HepG2 (cell line): ENCODE results near the gene HENMT1. TPM values are rescaled to one million over a fixed set of nuclear protein-coding genes. Genes with fewer than 3 reads are reported as not detected.

Experiments used
- BORCS8-MEF2B ChIP-seq: sonication (generic); formaldehyde crosslinking; IDR thresholded peaks from 2 replicates; pipeline ENCODE4 v1.8.0; 2022; ENCODE audit warnings: mild to moderate bottlenecking, missing genetic modification reagents
- CBX2 ChIP-seq, 2 experiments: fragments of 200-600 bp in 1 of 2; sonication (generic); formaldehyde crosslinking in 1 of 2; IDR thresholded peaks; 2 replicates each; pipeline versions ENCODE4 v1.7.0 to v1.8.1; 2018 to 2022; ENCODE audit warnings: low read depth in 2 of 2, low read length in 1 of 2, mild to moderate bottlenecking in 1 of 2, missing genetic modification reagents in 1 of 2
- IRF2 ChIP-seq: IDR thresholded peaks from 2 replicates; pipeline ENCODE4 v1.6.1; 2018; ENCODE audit warnings: missing genetic modification reagents, missing compliant biosample characterization
- MZF1 ChIP-seq: sonication (generic); formaldehyde crosslinking; IDR thresholded peaks from 2 replicates; pipeline ENCODE4 v1.8.1; 2023; ENCODE audit warnings: mild to moderate bottlenecking, missing genetic modification reagents, borderline replicate concordance
- POLR2AphosphoS2 ChIP-seq: IDR thresholded peaks from 2 replicates; pipeline ENCODE4 v1.6.1; 2011; ENCODE audit warnings: low read depth, low read length, improper control_type of control experiment
- RAD21 ChIP-seq: fragments of 450-650 bp; formaldehyde crosslinking; IDR thresholded peaks from 2 replicates; pipeline ENCODE4 v1.5.0; 2020; ENCODE audit warnings: mild to moderate bottlenecking
- RAD51 ChIP-seq: fragments of 450-650 bp; IDR thresholded peaks from 2 replicates; pipeline ENCODE4 v1.6.1; 2016; ENCODE audit warnings: borderline replicate concordance
- RFX5 ChIP-seq: IDR thresholded peaks from 2 replicates; pipeline ENCODE4 v1.6.1; 2011; ENCODE audit warnings: low read depth, low read length, improper control_type of control experiment
- SAP130 ChIP-seq: IDR thresholded peaks from 2 replicates; pipeline ENCODE4 v1.6.1; 2016; ENCODE audit warnings: low read depth
- SIN3A ChIP-seq: IDR thresholded peaks from 2 replicates; pipeline ENCODE4 v1.6.1; 2011; ENCODE audit warnings: low read depth, mild to moderate bottlenecking, control low read depth, low read length, borderline replicate concordance
- SNAI1 ChIP-seq: sonication (generic); formaldehyde crosslinking; IDR thresholded peaks from 2 replicates; pipeline ENCODE4 v1.5.0; 2020; ENCODE audit warnings: mild to moderate bottlenecking, missing genetic modification reagents, borderline replicate concordance
- SP5 ChIP-seq: IDR thresholded peaks from 2 replicates; pipeline ENCODE4 v1.6.1; 2016; ENCODE audit warnings: low read depth, borderline replicate concordance
- TBL1XR1 ChIP-seq: fragments of 150-350 bp; IDR thresholded peaks from 2 replicates; pipeline ENCODE4 v1.6.1; 2014; ENCODE audit warnings: borderline replicate concordance, low read length; ENCODE audit not compliant: partially characterized antibody
- ZBTB38 ChIP-seq: sonication (generic); formaldehyde crosslinking; IDR thresholded peaks from 2 replicates; pipeline ENCODE4 v1.5.1; 2020; ENCODE audit warnings: mild to moderate bottlenecking, missing genetic modification reagents
- ZC3H13 ChIP-seq: sonication (generic); formaldehyde crosslinking; IDR thresholded peaks from 2 replicates; pipeline ENCODE4 v1.8.1; 2023; ENCODE audit warnings: mild to moderate bottlenecking, missing genetic modification reagents, moderate library complexity
- ZNF143 ChIP-seq: sonication (generic); formaldehyde crosslinking; IDR thresholded peaks from 2 replicates; pipeline ENCODE4 v1.4.0; 2020; ENCODE audit warnings: missing genetic modification reagents
- ZNF264 ChIP-seq: sonication (generic); formaldehyde crosslinking; IDR thresholded peaks from 2 replicates; pipeline ENCODE4 v1.4.0; 2020; ENCODE audit warnings: missing genetic modification reagents
- ZNF326 ChIP-seq: sonication (generic); formaldehyde crosslinking; IDR thresholded peaks from 2 replicates; pipeline ENCODE4 v1.4.0; 2020; ENCODE audit warnings: missing genetic modification reagents, borderline replicate concordance
- ZNF747 ChIP-seq: sonication (generic); formaldehyde crosslinking; IDR thresholded peaks from 2 replicates; pipeline ENCODE4 v1.8.1; 2023; ENCODE audit warnings: missing genetic modification reagents, mild to moderate bottlenecking, borderline replicate concordance
- ZNF83 ChIP-seq: sonication (generic); formaldehyde crosslinking; IDR thresholded peaks from 2 replicates; pipeline ENCODE4 v1.4.0; 2020; ENCODE audit warnings: missing genetic modification reagents, mild to moderate bottlenecking, borderline replicate concordance
- polyA plus RNA-seq, 8 experiments: library from polyadenylated mRNA; depleted of rRNA in 3 of 8; stranded (reverse) in 7 of 8; unstranded in 1 of 8; fragments of >200 nt; fragmentation: Illumina TruSeq in 4 of 8; extraction: Trizol in 4 of 8; gene quantifications; 2 replicates each; pipeline versions ENCODE4 v1.2.1 to v1.2.3, GENCODE V29; 2011 to 2016; ENCODE audit warnings: low read depth in 4 of 8, missing spikeins in 1 of 8, mixed read lengths in 1 of 8; ENCODE audit not compliant: insufficient read depth in 1 of 8
- total RNA-seq, 5 experiments: library from RNA; depleted of rRNA; stranded (reverse); fragments of >200 nt; fragmentation: Illumina TruSeq; extraction: Trizol; gene quantifications; 2 replicates each; pipeline ENCODE4 v1.2.3, GENCODE V29; 2016; ENCODE audit warnings: low read depth in 1 of 5
- TF ChIP-seq, protein P1 (sequence below): IDR thresholded peaks from 2 replicates; pipeline ENCODE4 v1.6.1; 2016; ENCODE audit warnings: control low read depth
- TF ChIP-seq, protein P2 (sequence below): sonication (generic); formaldehyde crosslinking; IDR thresholded peaks from 2 replicates; pipeline ENCODE4 v1.4.0; 2020; ENCODE audit warnings: low read depth, mild to moderate bottlenecking, missing genetic modification reagents
- TF ChIP-seq, protein P3 (sequence below): sonication (generic); formaldehyde crosslinking; IDR thresholded peaks from 2 replicates; pipeline ENCODE4 v1.5.1; 2020; ENCODE audit warnings: missing genetic modification reagents, mild to moderate bottlenecking, borderline replicate concordance
- TF ChIP-seq, protein P4 (sequence below): sonication (generic); formaldehyde crosslinking; IDR thresholded peaks from 2 replicates; pipeline ENCODE4 v1.4.0; 2020; ENCODE audit warnings: missing genetic modification reagents

Gene HENMT1
- total and polyA plus RNA-seq, 2 of the 13 experiments (the other 11 are each of a cell fraction or from before 2014, with no cell fraction given): not detected

DNA sequence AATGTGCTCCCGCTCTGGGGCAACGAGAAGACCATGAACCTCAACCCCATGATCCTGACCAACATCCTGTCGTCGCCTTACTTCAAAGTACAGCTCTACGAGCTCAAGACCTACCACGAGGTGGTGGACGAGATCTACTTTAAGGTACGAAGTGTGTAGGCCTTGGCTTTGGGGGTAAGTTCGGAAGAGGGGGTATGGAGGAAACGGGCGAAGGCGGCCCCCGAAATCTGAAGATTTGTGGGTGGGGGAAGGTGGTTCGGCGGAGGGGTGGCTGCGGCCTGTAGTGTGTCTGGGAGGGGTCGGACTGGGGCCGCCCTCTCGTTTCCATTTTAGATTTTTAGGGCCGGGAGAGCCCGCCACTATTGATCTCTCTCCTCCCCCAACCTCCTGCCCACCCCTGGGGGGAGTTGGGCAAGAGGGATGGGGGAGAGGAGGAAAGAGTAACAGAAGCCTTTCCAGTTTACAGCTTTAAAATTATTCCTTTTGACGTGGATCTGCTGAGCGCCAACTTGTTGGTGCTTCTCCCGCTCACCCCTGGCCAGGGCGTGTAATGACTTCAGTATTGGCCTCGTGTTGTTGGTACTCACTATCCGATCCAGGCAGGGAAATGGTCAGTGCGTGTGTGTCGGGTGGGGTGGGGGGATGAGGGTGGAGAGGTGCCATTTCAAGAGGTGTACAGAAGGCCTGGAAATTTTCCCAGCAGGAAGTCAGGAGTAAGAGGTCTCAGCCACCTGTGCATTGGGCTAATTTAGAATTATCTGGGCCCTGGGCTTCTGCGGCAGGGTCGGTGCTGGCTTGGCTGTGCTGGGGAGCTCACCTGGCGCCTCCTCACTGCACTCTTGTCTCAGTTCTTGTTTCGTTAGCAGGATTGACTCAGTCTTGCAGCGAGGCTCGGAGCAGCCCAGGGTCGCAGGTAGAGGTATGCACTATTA lies 32.1 kb upstream of the HENMT1 start (continued):
- TF ChIP-seq ZC3H13 (CRISPR knock-in tag): peak; percentile 24; the same call in 1 of the 2 replicates
- TF ChIP-seq, protein P1, sequence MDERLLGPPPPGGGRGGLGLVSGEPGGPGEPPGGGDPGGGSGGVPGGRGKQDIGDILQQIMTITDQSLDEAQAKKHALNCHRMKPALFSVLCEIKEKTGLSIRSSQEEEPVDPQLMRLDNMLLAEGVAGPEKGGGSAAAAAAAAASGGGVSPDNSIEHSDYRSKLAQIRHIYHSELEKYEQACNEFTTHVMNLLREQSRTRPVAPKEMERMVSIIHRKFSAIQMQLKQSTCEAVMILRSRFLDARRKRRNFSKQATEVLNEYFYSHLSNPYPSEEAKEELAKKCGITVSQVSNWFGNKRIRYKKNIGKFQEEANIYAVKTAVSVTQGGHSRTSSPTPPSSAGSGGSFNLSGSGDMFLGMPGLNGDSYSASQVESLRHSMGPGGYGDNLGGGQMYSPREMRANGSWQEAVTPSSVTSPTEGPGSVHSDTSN (CRISPR knock-in tag): no peak
- TF ChIP-seq ZNF83 (CRISPR knock-in tag): no peak
- no peak for TF ChIP-seq CBX2 (IDR thresholded peaks at IDR 0.05; ENCODE audit: low read depth, low read length)
- no peak for TF ChIP-seq CBX2 (CRISPR knock-in tag; IDR thresholded peaks at IDR 0.05; ENCODE audit: low read depth)
- TF ChIP-seq POLR2AphosphoS2: no peak
- TF ChIP-seq ZNF326 (CRISPR knock-in tag): no peak
- TF ChIP-seq MZF1 (CRISPR knock-in tag): no peak
- TF ChIP-seq RAD51: no peak
- 0 out of 2 replicates have a peak, but pooled peaks have one; percentile 22 for TF ChIP-seq SIN3A
- TF ChIP-seq, protein P2, sequence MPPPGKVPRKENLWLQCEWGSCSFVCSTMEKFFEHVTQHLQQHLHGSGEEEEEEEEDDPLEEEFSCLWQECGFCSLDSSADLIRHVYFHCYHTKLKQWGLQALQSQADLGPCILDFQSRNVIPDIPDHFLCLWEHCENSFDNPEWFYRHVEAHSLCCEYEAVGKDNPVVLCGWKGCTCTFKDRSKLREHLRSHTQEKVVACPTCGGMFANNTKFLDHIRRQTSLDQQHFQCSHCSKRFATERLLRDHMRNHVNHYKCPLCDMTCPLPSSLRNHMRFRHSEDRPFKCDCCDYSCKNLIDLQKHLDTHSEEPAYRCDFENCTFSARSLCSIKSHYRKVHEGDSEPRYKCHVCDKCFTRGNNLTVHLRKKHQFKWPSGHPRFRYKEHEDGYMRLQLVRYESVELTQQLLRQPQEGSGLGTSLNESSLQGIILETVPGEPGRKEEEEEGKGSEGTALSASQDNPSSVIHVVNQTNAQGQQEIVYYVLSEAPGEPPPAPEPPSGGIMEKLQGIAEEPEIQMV (CRISPR knock-in tag): no peak
- no peak for TF ChIP-seq ZNF143
- TF ChIP-seq SNAI1 (CRISPR knock-in tag): no peak
- no peak for TF ChIP-seq IRF2 (CRISPR knock-in tag)
- no peak for TF ChIP-seq TBL1XR1
- TF ChIP-seq, protein P3, sequence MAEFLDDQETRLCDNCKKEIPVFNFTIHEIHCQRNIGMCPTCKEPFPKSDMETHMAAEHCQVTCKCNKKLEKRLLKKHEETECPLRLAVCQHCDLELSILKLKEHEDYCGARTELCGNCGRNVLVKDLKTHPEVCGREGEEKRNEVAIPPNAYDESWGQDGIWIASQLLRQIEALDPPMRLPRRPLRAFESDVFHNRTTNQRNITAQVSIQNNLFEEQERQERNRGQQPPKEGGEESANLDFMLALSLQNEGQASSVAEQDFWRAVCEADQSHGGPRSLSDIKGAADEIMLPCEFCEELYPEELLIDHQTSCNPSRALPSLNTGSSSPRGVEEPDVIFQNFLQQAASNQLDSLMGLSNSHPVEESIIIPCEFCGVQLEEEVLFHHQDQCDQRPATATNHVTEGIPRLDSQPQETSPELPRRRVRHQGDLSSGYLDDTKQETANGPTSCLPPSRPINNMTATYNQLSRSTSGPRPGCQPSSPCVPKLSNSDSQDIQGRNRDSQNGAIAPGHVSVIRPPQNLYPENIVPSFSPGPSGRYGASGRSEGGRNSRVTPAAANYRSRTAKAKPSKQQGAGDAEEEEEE: no peak
- no peak for TF ChIP-seq RFX5
- no peak for TF ChIP-seq ZNF747 (CRISPR knock-in tag)
- no peak for TF ChIP-seq RAD21 (CRISPR knock-in tag)
- no peak for TF ChIP-seq SP5 (CRISPR knock-in tag)
- TF ChIP-seq ZBTB38 (CRISPR knock-in tag): no peak
- no peak for TF ChIP-seq ZNF264
- 0 out of 2 replicates have a peak, but pooled peaks have one; percentile 6 for TF ChIP-seq BORCS8-MEF2B (CRISPR knock-in tag)
- TF ChIP-seq, protein P4, sequence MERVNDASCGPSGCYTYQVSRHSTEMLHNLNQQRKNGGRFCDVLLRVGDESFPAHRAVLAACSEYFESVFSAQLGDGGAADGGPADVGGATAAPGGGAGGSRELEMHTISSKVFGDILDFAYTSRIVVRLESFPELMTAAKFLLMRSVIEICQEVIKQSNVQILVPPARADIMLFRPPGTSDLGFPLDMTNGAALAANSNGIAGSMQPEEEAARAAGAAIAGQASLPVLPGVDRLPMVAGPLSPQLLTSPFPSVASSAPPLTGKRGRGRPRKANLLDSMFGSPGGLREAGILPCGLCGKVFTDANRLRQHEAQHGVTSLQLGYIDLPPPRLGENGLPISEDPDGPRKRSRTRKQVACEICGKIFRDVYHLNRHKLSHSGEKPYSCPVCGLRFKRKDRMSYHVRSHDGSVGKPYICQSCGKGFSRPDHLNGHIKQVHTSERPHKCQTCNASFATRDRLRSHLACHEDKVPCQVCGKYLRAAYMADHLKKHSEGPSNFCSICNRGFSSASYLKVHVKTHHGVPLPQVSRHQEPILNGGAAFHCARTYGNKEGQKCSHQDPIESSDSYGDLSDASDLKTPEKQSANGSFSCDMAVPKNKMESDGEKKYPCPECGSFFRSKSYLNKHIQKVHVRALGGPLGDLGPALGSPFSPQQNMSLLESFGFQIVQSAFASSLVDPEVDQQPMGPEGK (CRISPR knock-in tag): no peak
- TF ChIP-seq SAP130 (CRISPR knock-in tag): peak; percentile 29; the same call in 1 of the 2 replicates
